ENCODE data around the gene ACBD4.

The ACBD4 gene

GRCh38 chr17:45147581-45148182 lies 12.2 kb downstream of the ACBD4 start (continued):
- TF ChIP-seq, protein P1, sequence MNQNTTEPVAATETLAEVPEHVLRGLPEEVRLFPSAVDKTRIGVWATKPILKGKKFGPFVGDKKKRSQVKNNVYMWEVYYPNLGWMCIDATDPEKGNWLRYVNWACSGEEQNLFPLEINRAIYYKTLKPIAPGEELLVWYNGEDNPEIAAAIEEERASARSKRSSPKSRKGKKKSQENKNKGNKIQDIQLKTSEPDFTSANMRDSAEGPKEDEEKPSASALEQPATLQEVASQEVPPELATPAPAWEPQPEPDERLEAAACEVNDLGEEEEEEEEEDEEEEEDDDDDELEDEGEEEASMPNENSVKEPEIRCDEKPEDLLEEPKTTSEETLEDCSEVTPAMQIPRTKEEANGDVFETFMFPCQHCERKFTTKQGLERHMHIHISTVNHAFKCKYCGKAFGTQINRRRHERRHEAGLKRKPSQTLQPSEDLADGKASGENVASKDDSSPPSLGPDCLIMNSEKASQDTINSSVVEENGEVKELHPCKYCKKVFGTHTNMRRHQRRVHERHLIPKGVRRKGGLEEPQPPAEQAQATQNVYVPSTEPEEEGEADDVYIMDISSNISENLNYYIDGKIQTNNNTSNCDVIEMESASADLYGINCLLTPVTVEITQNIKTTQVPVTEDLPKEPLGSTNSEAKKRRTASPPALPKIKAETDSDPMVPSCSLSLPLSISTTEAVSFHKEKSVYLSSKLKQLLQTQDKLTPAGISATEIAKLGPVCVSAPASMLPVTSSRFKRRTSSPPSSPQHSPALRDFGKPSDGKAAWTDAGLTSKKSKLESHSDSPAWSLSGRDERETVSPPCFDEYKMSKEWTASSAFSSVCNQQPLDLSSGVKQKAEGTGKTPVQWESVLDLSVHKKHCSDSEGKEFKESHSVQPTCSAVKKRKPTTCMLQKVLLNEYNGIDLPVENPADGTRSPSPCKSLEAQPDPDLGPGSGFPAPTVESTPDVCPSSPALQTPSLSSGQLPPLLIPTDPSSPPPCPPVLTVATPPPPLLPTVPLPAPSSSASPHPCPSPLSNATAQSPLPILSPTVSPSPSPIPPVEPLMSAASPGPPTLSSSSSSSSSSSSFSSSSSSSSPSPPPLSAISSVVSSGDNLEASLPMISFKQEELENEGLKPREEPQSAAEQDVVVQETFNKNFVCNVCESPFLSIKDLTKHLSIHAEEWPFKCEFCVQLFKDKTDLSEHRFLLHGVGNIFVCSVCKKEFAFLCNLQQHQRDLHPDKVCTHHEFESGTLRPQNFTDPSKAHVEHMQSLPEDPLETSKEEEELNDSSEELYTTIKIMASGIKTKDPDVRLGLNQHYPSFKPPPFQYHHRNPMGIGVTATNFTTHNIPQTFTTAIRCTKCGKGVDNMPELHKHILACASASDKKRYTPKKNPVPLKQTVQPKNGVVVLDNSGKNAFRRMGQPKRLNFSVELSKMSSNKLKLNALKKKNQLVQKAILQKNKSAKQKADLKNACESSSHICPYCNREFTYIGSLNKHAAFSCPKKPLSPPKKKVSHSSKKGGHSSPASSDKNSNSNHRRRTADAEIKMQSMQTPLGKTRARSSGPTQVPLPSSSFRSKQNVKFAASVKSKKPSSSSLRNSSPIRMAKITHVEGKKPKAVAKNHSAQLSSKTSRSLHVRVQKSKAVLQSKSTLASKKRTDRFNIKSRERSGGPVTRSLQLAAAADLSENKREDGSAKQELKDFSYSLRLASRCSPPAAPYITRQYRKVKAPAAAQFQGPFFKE (tag by site-specific recombination; IDR thresholded peaks at IDR 0.05; ENCODE audit: borderline replicate concordance): no peak
- TF ChIP-seq AEBP2 (tag by site-specific recombination; IDR thresholded peaks at IDR 0.05; ENCODE audit: borderline replicate concordance): no peak
- 0 out of 2 replicates have a peak, but pooled peaks have one; percentile 12 for TF ChIP-seq ZNF433 (tag by site-specific recombination; IDR thresholded peaks at IDR 0.05; ENCODE audit: low read depth)
- peak; percentile 67 for TF ChIP-seq ZNF335 (tag by site-specific recombination; conservative IDR thresholded peaks at IDR 0.05)
- TF ChIP-seq KLF9 (tag by site-specific recombination; IDR thresholded peaks at IDR 0.05; ENCODE audit: low read depth): peak; percentile 74; the same call in 1 of the 2 replicates
- no peak for TF ChIP-seq ZNF624 (tag by site-specific recombination; IDR thresholded peaks at IDR 0.05)
- no peak for TF ChIP-seq ZNF350 (tag by site-specific recombination; IDR thresholded peaks at IDR 0.05)
- TF ChIP-seq, protein P2, sequence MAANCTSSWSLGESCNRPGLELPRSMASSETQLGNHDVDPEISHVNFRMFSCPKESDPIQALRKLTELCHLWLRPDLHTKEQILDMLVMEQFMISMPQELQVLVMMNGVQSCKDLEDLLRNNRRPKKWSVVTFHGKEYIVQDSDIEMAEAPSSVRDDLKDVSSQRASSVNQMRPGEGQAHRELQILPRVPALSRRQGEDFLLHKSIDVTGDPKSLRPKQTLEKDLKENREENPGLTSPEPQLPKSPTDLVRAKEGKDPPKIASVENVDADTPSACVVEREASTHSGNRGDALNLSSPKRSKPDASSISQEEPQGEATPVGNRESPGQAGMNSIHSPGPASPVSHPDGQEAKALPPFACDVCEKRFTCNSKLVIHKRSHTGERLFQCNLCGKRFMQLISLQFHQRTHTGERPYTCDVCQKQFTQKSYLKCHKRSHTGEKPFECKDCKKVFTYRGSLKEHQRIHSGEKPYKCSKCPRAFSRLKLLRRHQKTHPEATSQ (tag by site-specific recombination; IDR thresholded peaks at IDR 0.05): no peak; the same call in 1 of the 2 replicates
- TF ChIP-seq GLIS1 (tag by site-specific recombination; IDR thresholded peaks at IDR 0.05): peak; percentile 24; the same call in 1 of the 2 replicates
- no peak for TF ChIP-seq ZNF560 (tag by site-specific recombination; IDR thresholded peaks at IDR 0.05; ENCODE audit: borderline replicate concordance)
- peak; percentile 38 for TF ChIP-seq ZNF654 (tag by site-specific recombination; IDR thresholded peaks at IDR 0.05; ENCODE audit: low read depth)
- TF ChIP-seq ZNF792 (tag by site-specific recombination; IDR thresholded peaks at IDR 0.05): no peak
- no peak for TF ChIP-seq ZNF174 (tag by site-specific recombination; IDR thresholded peaks at IDR 0.05)
- TF ChIP-seq HOXC10 (CRISPR knock-in tag; IDR thresholded peaks at IDR 0.05): no peak
- TF ChIP-seq ZNF521 (tag by site-specific recombination; IDR thresholded peaks at IDR 0.05): no peak
- TF ChIP-seq ZNF155 (tag by site-specific recombination; IDR thresholded peaks at IDR 0.05): no peak
- TF ChIP-seq ZNF341 (tag by site-specific recombination; IDR thresholded peaks at IDR 0.05; ENCODE audit: low read depth): 0 out of 2 replicates have a peak, but pooled peaks have one; percentile 26
- TF ChIP-seq ZIC2 (tag by site-specific recombination; IDR thresholded peaks at IDR 0.05): no peak; the same call in 1 of the 2 replicates
- TF ChIP-seq ZNF114 (tag by site-specific recombination; IDR thresholded peaks at IDR 0.05): no peak
- peak; percentile 66 for TF ChIP-seq ZEB2 (tag by site-specific recombination; IDR thresholded peaks at IDR 0.05)
- TF ChIP-seq ZNF146 (tag by site-specific recombination; IDR thresholded peaks at IDR 0.05): peak; percentile 93
- peak; percentile 50; the same call in 1 of the 2 replicates for TF ChIP-seq ZNF623 (tag by site-specific recombination; IDR thresholded peaks at IDR 0.05)
- no peak for TF ChIP-seq ZNF280C (tag by site-specific recombination; IDR thresholded peaks at IDR 0.05)
- TF ChIP-seq ZNF777 (tag by site-specific recombination; IDR thresholded peaks at IDR 0.05; ENCODE audit: borderline replicate concordance): peak; percentile 11; the same call in 1 of the 2 replicates
- TF ChIP-seq ZNF133 (tag by site-specific recombination; IDR thresholded peaks at IDR 0.05): no peak
- peak; percentile 92 for TF ChIP-seq ZXDB (tag by site-specific recombination; IDR thresholded peaks at IDR 0.05)
- TF ChIP-seq ZNF138 (tag by site-specific recombination; IDR thresholded peaks at IDR 0.05; ENCODE audit: borderline replicate concordance): no peak
- no peak; the same call in 1 of the 2 replicates for TF ChIP-seq BCL11A (tag by site-specific recombination; IDR thresholded peaks at IDR 0.05; ENCODE audit: low read depth)
- TF ChIP-seq GLI2 (tag by site-specific recombination; IDR thresholded peaks at IDR 0.05; ENCODE audit: borderline replicate concordance, low read depth): no peak
- peak; percentile 60; the same call in 1 of the 2 replicates for TF ChIP-seq TCF7L2 (IDR thresholded peaks at IDR 0.05; ENCODE audit: borderline replicate concordance, low read depth, low read length)

Data from HEK293 (cell line).